Activated CD4-positive, alpha-beta T cell treated with anti-CD3 and anti-CD28 coated beads, Interleukin-2, Interleukin-4, amounts not matched to agents 100 ng/mL and 50 ng/mL, durations not matched to agents 16 hours and 8 hours (primary cell): ENCODE results near the gene SHISA7.
"Not testable (repeated sequence)": the region's sequence is repeated elsewhere in the genome, so short reads cannot be mapped to it uniquely, and the experiment has no call there.

Experiments used
- DNase-seq: peaks from one replicate; pipeline ENCODE4 v3.0.0-alpha.2; 2020; ENCODE audit warnings: low spot score

SHISA7 gene

DNA sequence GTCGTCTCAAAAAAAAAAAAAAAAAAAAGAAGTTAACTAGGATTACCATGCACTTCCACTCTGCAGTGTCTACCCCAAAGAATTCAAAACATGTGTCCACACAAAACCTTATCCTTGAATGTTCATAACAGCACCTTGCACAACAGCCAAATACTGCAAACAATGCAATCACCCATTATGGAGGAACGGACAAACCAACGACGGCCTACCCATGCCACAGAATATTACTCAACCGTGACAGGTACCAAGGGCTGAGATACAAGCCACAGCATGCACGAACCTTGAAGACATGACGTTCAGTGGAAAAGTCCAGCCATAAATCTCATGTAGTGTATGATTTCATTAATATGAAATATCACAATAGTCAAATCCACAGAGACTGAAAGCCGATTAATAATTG is 3.0 kb upstream of the SHISA7 start:
- DNase-seq: no peak

DNA sequence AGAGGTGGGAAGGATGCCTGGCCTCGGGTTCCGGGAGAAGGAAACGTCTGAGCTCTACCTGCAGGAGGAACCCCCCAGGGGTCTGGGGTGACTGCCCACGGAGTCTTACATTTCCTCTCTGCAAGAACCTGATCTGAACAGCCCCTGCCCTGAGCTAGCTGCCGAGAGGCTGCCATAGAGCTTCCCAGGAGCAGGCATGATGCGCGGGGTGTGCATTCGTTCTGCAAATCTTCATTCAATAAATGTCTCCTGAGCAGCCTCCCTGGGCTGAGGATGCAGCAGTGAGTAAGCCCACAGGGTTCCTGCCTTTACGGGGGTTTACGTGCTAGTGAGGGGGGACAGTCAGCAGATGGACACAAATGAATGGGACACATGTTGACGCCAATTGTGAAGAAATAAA is 1.5 kb upstream of the SHISA7 start:
- no peak for DNase-seq

DNA sequence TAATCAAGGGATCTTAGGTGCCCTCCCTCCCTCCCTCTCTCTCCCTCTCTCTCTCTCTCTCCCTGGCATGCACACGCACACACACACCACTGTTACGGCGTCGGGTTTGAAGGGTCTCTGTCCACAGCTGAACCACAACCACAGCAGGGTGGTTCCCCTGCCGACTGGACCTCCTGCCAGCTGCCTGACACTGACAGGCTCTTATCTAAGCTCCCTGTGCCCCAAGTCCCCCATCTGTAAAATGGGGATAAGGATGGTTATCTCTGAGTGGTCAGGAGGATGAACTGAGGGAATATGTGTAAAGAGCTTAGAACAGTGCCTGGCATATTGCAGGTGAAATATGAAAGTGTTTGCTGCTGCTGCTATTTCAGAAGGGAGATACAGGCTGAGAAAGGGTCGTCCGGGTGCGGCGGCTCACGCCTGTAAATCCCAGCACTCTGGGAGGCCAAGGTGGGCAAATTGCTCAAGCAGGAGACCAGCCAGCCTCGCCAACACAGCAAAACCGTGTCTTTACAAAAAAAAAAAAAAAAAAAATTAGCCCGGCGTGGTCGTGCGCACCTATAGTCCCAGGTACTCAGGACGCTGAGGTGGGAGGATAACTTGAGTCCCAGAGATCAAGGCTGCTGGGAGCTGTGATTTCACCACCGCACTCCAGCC is 852 bp upstream of the SHISA7 start:
- no peak for DNase-seq

DNA sequence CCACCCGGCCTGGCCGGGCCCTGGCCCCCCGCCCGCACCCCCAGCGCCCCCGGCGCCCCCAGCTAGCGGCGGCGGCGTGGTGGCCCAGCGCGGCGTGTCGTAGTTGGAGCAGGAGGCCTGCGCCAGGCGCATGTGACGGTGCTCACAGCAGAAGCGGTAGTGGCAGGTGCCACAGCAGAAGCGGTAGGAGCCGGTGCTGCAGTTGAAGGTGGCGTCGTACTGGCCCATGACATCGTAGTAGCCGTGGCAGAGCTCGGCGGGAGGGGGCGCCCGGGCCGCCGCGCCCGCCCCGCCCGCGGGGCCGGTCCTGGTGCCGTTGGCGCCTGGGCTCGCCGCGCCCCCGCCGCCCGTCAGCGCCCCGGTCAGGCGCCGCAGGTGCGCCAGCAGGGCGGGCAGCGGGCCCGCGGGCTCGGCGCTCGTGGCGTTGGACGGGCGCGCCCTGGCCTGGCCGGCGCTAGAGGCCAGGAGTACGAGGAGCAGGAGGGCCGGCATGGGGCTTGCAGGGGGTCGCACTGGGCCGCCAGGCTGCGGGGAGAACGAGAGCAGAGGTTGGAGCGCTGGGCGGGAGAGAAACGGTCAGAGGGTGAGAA is 633 bp downstream of the SHISA7 start:
- DNase-seq: no peak

DNA sequence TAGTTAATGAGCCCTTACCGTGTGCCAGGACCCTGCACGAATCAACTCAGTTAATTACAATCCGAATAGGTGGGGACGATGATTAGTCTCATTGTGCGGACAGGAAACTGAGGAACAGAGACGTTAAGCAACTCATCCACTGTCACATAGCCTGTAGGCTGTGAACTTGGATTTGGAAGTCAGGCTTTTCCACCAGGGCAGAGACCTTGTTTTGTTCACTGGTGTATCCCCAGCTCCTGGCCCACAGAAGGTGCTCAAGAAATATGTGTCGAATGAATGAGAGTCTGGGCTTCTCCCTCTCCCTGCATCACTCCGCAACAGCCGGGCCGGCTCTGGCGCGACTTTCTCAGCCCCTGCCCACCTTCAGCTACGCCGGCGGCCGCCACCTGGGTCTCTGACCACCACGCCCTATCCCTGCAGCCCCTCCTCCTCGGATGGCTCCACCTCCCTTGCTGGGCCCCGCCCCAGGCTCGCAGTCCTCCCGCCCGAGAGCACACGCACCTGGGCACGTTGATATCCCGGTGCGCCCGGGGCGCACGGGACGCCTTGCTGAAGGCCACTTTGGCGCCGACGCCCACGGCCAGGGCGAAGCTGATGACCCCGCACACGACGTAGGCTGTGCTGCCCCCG is 1.3 kb downstream of the SHISA7 start:
- no peak for DNase-seq

DNA sequence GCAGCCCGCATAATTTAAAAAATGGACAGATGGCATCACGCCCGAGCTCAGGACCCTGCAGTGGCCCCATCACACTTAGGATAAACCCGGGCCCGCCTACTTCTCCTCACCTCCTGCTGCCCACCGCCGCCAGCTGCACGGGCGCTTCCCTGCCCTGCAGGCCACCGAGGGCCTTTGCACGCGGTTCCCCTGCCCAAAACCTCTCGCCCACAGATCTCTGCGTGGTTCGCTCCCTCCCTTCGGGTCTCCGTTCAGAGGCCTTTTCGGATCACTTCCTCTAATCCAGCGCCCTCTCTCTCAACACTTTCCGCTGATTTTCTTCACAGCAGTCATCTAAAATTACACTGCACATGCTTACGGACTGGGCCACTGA is 1.8 kb downstream of the SHISA7 start:
- DNase-seq: no peak

DNA sequence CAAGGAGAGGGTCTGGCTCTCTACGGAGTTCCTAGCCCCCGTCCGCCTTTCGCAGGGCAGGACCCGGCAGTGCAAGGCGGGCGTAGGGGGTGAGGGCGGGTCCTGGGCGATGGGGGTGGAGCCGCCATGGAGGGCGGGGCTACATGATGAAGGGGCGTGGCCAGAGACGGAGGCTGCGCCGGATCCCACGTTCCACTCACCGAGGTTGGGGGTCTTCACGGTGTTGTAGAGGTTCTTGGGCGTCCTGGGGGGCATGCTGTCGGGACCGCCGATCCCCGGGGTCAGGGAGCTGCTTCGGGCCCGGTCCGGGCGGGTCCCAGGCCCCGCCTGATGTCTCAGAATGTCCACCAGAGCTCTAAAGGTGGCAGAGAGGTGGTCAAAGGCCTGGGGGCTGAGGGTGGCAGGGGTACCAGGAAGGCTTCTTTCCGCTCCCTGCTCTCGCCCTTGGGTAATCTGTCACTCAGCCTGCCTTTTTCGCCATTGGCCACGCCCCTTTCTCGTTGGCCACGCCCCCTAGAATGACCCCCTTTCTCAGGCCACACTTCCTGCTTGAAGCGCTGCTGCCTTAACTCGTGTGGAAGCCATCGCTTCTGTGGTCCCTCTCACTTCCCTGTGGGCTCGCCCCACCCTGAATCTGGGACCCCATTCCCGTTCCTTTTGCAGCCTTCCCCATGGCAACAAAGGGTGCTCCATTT is 2.5 kb downstream of the SHISA7 start:
- DNase-seq: no peak

DNA sequence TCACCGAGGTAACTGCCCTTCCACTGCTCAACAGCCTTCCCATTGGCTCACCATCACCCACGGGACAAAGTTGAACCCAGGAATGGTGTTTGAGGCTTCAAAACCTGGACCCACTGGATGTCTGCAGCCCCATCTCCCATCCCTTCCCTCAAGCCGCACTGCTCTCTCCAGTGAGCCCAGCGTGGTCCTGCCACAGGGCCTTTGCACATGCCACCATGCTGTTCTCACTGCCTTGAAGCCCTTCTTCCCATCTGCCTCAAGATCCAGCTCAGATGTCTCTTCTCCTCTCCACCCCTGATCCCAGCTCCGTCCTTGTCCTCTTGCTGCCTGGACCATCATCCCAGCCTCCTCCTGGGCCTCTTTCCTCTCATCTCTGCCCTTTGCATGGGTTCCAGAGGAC is 4.0 kb downstream of the SHISA7 start:
- no peak for DNase-seq

DNA sequence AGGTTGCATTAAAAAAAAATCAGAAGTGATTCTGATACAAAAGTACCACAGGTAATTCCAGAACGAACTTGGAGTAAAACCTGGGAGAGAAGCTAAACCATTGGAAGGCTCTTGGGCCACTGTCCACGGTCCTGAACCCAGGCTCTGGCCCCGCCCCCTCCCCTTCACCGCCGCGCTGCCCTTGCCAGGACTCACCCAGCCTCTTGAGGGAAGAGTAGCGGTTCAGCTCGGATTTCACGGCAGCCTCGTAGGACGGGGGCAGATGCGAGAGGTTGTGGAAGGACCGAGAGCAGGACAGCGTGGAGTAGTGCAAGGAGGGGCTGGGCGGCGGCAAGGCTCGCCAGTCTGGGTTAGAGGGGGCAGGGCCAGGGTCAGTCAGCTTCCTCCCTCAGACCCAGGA is 5.7 kb downstream of the SHISA7 start:
- DNase-seq: no peak

DNA sequence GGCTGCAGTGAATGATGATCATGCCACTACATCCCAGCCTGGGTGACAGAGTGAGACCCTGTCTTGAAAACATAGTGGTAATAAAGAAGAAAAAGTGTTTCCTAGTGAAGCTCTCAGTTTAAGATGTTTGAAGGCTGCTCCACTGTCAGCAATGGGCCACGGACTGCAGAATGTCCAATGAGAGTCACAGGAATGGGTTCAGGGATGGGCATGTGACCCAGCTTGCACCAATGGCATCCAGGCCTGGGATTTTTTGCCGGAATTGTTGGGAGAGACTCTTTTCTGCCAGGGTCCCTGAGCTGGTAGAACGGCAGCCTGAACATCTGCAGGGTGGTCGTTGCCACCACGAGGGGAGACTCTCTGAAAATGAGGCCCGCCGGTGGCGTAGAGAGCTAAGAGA is 6.3 kb downstream of the SHISA7 start:
- DNase-seq: no peak

DNA sequence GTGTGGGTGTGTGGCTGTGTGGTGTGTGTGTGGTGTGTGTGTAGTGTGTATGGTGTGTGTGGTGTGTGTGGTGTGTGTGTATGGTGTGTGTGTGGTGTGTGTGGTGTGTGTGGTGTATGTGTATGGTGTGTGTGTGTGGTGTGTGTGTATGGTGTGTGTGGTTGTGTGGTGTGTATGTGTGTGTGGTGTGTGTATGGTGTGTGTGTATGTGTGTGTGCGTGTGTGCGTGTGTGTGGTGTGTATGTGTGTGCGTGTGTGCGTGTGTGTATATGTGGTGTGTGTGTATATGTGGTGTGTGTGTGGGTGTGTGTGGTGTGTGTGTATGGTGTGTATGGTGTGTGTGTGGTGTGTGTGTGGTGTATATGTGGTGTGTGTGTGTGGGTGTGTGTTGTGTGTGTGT is 8.1 kb downstream of the SHISA7 start:
- no peak for DNase-seq

DNA sequence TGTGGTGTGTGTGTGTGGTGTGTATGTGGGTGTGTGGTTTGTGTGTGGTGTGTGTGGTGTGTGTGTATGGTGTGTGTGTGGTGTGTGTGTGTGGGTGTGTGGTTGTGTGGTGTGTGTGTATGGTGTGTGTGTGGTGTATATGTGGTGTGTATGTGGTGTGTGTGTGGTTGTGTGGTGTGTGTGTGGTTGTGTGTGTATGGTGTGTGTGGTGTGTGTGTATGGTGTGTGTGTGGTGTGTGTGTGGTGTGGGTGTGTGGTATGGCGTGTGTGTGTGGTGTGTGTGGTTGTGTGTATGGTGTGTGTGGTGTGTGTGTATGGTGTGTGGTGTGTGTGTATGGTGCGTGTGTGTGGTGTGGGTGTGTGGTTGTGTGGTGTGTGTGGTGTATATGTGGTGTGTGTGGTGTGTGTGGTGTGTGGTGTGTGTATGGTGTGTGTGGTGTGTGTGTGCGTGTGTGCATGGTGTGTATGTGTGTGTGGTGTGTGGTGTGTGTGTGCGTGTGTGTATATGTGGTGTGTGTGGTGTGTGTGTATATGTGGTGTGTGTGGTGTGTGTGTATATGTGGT is 8.7 kb downstream of the SHISA7 start:
- DNase-seq: no peak

DNA sequence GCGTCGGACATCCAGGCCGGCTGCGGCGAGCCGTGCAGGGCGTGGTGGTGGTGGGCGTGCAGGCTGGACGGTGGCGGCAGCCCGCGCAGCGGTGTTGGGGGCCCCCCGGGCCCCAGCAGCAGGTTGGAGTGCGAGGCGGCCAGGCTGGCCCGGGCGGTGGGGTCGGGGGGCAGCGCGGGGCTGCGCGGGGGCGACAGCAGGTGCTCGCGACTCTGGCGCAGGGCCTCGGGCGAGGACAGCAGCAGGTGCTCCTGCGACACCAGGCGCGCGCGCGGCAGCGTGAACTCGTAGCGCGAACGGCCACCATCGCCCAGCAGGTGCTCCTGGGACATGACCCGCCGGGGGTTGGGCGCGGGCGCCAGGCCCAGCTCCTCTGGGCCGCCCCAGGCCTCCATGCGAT is 9.8 kb downstream of the SHISA7 start:
- no peak for DNase-seq

DNA sequence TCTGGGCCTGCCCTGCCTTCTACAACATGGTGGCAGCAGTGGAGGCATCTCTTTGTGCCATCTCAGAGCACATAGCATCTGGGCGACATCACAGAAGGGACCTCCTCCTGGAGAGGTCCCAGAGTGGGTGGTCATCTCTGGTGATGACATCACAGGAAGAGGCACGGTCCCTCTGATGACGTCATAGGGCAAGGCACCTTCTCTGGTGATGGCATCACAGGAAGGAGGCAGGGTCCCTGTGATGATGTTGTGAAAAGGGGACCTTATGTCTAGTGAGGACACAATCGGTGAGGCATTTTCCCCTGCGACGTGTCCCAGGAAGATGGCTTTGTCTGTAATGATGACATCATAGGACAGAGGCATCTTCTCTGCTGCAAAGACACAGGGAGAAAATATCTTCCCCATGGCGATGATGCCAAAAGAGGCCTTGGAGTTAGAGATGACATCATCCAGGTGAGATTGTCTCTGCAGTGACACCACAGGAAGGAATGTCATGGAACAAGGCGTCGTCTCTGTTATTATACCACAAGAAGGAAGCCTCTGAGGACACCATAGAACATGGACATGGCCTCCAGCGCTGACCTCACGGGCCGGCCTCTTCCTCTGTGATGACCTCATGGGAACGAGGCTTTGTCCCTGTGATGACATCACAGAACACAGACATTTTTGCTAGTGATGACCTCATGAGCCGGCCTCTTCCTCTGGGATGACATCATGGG is 10.7 kb downstream of the SHISA7 start:
- DNase-seq: no peak

DNA sequence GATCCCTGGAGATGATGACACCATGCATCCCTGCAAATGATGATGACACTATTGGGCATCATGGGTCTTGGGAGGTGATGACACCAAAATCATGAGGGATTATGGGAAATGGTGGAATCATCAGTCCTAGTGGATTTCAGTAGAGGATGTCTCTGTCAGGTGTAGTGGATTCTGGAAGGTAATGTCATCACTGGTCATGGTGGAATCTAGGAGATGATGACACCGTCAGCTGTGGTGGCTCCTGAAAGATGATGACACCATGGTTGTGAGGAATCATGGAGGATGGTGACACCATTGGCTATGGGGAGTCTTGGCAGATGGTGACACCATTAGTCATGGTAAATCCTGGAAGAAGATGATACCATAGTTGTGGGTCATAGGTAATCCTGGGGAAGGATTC is 11.9 kb downstream of the SHISA7 start:
- no peak for DNase-seq

DNA sequence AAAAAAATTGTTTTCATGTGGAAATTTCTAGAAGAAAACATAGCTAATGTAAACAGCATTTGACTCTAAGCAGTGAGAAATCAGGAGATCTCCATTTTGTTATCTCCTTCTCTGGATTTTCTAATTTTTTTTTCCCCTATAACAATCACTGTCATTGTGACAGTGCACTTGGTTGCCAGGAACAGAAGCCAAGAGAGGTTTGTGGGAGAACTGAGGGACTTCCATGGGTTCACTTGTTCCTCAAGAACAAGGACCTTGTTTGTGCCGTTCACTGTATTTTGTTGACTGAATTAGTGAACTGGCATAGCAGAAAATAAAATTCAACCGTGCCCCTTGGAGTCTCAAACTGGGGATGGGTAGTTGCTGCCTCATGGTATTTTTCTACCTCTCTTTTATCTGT is 17.1 kb downstream of the SHISA7 start:
- no peak for DNase-seq

DNA sequence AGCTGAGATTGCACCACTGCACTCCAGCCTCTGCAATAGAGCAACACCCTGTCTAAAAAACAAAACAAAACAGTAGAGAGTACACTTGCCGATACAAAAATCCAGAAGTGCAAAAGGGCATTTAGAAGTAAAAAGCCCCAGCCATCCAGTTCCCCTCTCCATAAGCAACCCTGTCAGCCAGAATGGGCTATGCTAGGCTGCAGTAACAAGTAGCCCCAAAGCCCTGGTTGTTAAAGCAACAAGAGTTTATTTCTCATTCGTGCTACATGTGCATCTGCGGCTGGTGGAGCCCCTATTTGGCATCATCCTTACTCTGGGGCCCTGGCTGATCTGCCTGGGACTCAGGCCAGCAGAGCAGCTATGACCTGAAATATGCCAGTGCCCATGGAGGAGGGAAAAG is 18.6 kb downstream of the SHISA7 start:
- no peak for DNase-seq

DNA sequence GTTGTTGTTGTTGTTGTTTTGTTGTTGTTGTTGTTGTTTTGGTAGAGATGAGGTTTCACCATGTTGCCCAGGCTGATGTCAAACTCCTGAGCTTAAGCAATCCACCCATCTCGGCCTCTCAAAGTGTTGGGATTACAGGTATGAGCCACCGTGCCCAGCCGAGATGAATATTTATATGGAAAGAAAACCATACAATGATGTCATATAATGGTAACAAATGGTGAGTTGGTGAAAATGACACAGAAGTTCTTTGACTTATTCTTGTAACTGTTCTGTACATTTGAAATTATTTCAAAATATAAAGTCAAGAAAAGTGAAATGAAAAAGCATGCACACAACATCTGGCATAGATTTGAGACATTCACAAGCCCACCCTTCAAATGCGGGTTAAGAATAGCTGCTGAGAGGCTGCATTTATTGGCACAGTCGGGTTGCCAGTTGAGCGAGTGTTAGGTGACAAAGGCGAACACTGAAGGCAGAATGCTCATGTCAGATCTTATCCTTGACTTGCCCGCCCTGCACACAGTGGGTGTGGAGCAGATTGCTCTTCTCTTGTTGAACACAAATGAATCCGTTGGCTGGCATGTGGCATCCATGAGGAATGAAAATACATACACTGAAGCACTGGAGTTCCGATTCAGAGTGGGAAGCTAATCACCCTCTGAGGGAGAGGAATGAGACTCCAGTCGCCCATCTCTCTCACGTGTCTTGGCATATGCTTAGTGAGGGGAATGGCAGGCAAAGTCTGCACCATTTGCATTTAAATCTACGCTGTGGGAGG is 19.7 kb downstream of the SHISA7 start:
- no peak for DNase-seq

DNA sequence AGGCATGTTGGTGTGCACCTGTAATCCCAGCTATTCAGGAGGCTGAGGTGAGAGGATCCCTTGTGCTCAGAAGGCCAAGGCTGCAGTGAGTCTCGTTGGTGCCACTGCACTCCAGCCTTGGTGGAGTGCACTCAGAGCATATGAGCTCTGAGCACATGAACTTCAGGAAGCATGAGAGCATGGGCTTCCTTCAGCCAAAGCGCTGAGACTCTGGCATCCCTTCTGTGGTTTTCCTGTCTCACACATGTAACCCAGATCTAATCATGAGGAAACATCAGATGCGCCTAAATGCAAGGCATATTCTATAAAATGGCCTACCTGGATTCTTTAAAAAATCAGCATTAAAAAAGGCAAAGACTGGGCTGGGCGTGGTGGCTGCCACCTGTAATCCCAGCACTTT is 21.8 kb downstream of the SHISA7 start:
- not testable (repeated sequence) for DNase-seq

DNA sequence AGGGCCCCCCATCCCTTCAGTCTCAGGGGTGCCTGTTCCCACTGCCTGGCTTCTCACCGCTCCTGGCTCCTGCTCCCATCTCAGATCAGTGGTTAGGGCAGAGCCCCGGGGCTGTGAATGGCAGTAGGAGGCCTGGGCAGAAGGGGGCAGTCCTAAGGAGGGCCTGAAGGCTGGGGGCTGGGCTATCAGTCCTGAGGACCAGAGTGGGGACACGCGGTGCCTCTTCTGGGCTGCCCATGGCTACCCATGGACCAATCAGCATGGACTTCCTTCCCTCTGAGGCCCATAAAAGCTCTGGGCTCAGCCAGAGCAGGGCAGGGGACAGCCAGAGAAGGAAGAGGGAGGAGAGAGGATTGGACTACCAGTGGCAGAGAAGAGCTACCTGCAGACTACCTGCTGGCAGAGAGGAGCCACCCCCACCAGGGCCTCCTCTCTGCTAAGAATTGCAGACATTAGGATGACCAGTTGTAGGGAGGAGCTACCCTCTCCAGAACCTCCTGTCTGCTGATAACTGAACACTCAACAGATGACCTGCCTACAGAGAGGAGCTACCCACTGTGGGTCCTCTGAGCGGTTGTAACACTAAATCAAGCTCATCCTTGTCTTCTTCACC is 23.4 kb downstream of the SHISA7 start:
- no peak for DNase-seq

DNA sequence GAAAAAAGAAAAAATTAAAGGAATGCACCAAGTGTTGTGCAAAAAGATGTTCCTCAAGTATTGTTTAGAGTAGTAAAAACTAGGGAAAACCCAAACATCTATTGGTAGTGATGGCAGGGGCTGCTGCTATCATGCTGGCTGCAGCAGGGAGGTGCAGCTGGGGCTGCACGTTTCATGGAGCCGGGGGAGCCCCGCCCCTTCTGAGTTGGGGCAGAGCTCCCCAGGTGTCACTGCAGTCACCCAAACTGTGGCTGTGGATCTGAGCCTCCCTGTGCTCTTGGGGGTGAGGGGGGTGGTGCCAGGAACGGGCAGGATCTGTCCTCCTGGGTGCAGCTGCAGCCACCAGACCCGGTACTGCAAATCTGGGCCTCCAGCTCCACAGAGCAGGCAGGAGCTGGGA is 24.0 kb downstream of the SHISA7 start:
- no peak for DNase-seq
